HCT116 (cell line): Measurements from ENCODE around the gene C7orf33.

Source experiments
- EZH2phosphoT487 ChIP-seq: fragments of 200-600 bp; IDR thresholded peaks from 2 replicates; pipeline ENCODE4 v1.6.1; 2018; ENCODE audit warnings: antibody characterized with exemption, borderline replicate concordance
- POLR2A ChIP-seq: IDR thresholded peaks from 2 replicates; pipeline ENCODE4 v1.7.0; 2011; ENCODE audit warnings: borderline replicate concordance; ENCODE audit not compliant: insufficient read depth, insufficient read length; ENCODE audit errors: extremely low read depth
- SIN3A ChIP-seq: IDR thresholded peaks from 2 replicates; pipeline ENCODE4 v1.6.1; 2012; ENCODE audit warnings: low read depth
- TF ChIP-seq, protein P1 (sequence below): IDR thresholded peaks from 2 replicates; pipeline ENCODE4 v1.6.1; 2012; ENCODE audit warnings: low read depth

DNA sequence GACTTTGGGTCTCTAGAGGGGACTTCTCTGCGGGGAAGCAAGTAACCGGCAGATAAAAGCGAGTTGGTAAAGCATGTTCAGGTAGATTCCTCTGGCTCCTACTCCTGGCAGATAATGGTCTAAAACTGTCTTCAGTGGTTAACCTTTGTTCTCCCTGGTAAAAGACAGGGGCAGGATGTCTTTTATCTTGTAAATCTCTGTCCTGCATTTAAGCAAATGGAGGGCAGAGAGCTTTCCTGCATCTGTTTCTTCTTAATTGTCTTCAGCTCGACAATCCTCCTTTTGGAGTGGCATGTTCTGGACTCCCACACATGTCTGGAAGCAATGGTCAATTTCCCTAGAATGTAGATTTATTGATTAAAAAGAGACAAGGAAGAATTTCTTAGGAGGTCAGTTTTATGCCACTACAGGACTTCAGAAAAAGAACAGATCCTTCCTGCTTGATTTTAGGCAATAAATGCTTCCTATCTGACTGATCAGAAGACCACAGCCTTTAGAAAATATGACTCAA, 16.6 kb downstream of the C7orf33 start:
- TF ChIP-seq POLR2A (no peak), SIN3A (no peak), EZH2phosphoT487 (no peak)
- TF ChIP-seq, protein P1, sequence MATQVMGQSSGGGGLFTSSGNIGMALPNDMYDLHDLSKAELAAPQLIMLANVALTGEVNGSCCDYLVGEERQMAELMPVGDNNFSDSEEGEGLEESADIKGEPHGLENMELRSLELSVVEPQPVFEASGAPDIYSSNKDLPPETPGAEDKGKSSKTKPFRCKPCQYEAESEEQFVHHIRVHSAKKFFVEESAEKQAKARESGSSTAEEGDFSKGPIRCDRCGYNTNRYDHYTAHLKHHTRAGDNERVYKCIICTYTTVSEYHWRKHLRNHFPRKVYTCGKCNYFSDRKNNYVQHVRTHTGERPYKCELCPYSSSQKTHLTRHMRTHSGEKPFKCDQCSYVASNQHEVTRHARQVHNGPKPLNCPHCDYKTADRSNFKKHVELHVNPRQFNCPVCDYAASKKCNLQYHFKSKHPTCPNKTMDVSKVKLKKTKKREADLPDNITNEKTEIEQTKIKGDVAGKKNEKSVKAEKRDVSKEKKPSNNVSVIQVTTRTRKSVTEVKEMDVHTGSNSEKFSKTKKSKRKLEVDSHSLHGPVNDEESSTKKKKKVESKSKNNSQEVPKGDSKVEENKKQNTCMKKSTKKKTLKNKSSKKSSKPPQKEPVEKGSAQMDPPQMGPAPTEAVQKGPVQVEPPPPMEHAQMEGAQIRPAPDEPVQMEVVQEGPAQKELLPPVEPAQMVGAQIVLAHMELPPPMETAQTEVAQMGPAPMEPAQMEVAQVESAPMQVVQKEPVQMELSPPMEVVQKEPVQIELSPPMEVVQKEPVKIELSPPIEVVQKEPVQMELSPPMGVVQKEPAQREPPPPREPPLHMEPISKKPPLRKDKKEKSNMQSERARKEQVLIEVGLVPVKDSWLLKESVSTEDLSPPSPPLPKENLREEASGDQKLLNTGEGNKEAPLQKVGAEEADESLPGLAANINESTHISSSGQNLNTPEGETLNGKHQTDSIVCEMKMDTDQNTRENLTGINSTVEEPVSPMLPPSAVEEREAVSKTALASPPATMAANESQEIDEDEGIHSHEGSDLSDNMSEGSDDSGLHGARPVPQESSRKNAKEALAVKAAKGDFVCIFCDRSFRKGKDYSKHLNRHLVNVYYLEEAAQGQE, result no peak
